H1 (cell line): ENCODE measurements around the gene UTS2B. TPM values are rescaled to one million over a fixed set of nuclear protein-coding genes. Genes with fewer than 3 reads are reported as not detected.

Experiments used
- NRF1 ChIP-seq: IDR thresholded peaks from 2 replicates; pipeline ENCODE4 v1.6.1; 2011; ENCODE audit warnings: mild to moderate bottlenecking, low read depth, low read length, improper control_type of control experiment
- RNF2 ChIP-seq: fragments of 200-900, 300-1000 bp; sonication (generic); IDR thresholded peaks from 2 replicates; pipeline ENCODE4 v1.7.1; 2016; ENCODE audit warnings: borderline replicate concordance, low read depth, mild to moderate bottlenecking, antibody characterized with exemption, low read length; ENCODE audit not compliant: poor library complexity, severe bottlenecking; ENCODE audit errors: missing control alignments
- TAF7 ChIP-seq: optimal IDR thresholded peaks from 2 replicates; pipeline ENCODE3; 2011; ENCODE audit warnings: low read depth, mild to moderate bottlenecking, inconsistent platforms, low read length, moderate library complexity, borderline replicate concordance
- polyA plus RNA-seq, 7 experiments: library from polyadenylated mRNA; depleted of rRNA in 3 of 7; stranded (reverse) in 5 of 7; unstranded in 2 of 7; fragments of >200 nt in 5 of 7; fragments of 200-250 nt in 2 of 7; gene quantifications; 1 replicate in 5 of 7; 2 replicates in 1 of 7; 4 replicates in 1 of 7; pipeline versions ENCODE4 v1.2.1 to v1.2.3, GENCODE V29; 2011 to 2013; ENCODE audit warnings: missing spikeins in 2 of 7, mixed read lengths in 2 of 7
- total RNA-seq: library from RNA; stranded (reverse); fragmentation: NEBNext Ultra II Directional; extraction: Animal tissue kit (Norgen Biotek cat#: 25700); gene quantifications from 2 replicates; pipeline ENCODE4 v1.2.1, GENCODE V29; 2021

UTS2B gene
- total and polyA plus RNA-seq, 2 of the 8 experiments (the other 6 are each of a cell fraction or from before 2014, with no cell fraction given): not detected

- no peak for TF ChIP-seq TAF7
- no peak for TF ChIP-seq RNF2
- TF ChIP-seq NRF1: no peak
These were observed 96.1 kb downstream of the UTS2B start (continued) for GRCh38 chr3:191234216-191234615.
